ENCODE data around the gene PRKG1. TPM values are rescaled to one million over a fixed set of nuclear protein-coding genes. Genes with fewer than 3 reads are reported as not detected.

The PRKG1 gene
- total RNA-seq, 1 experiment from 2014 or later: 10.4 TPM

DNA sequence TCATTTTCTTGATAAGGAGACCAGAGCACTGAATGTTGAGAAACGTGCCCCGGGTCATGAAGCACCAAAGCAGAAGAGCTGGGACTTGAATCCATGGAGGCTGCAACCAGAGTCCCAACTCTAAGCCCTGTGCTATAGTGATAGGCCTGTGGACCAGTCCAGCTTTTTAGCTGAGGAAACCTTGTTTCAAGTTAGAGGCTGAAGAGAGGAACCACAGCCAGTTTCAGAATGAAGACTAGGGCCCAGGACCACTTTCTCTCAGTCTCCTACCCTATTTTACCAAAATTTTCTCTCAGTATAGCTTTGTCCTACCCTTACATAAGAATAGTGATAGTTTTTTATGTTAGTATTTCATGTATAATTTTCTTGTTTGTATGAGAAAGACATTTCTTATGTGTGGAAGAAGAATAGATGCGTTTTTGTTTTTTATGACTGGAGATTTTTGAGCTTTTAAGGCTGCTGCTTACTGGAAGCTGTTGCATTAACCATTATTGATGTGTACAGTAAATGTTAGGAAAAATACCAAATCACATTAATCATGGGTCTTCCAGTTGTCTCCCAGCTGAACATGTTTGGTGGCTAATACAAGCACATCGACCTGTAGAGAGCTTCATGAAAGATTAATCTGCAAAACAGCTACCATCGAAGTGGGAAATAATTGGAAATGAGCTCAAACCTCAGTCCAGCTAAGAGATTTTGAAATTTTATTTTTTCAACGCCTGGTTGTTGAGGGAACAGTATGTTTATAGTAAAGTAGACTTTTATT is 670.1 kb downstream of the PRKG1 start:
- Histone ChIP-seq H3K18ac (ENCODE audit: insufficient read length, low read depth, low read length) (no peak overlapping the region), H3T11ph (ENCODE audit: low read length) (no peak overlapping the region), H3K4ac (ENCODE audit: low read depth, low read length) (no peak overlapping the region), H2BK12ac (ENCODE audit: insufficient read length, low read depth, low read length) (no peak overlapping the region), H3K79me1 (ENCODE audit: insufficient read depth, low read depth, low read length, poor library complexity, severe bottlenecking) (no peaks in the 10 kb centered on the region), H4K5ac (ENCODE audit: insufficient read length, low read depth, low read length) (no peak overlapping the region), H3K27ac (ENCODE audit: insufficient read length, low read depth, low read length) (no peak overlapping the region), H3K4me2 (ENCODE audit: insufficient read depth, insufficient read length, low read length) (no peak overlapping the region), H2BK5ac (ENCODE audit: insufficient read length, low read length) (no peak overlapping the region), H3K79me2 (ENCODE audit: insufficient read depth, low read length) (no peaks in the 10 kb centered on the region; the same call in 1 of the 2 replicates), H3K56ac (ENCODE audit: insufficient read length, low read depth, low read length) (no peak overlapping the region), H4K91ac (ENCODE audit: insufficient read length, low read depth, low read length) (no peak overlapping the region), H3K23me2 (ENCODE audit: insufficient read length, low read depth, low read length, poor library complexity, severe bottlenecking) (no peaks in the 10 kb centered on the region), H2BK20ac (ENCODE audit: low read depth, low read length, poor library complexity, severe bottlenecking) (no peak overlapping the region), H3K23ac (ENCODE audit: insufficient read length, low read depth, low read length) (no peak overlapping the region), H3K9me3 (ENCODE audit: control insufficient read depth, low read depth, low read length) (no peaks in the 10 kb centered on the region), H2AFZ (ENCODE audit: low read length) (no peak overlapping the region), H3K14ac (ENCODE audit: insufficient read depth, low read length) (no peak overlapping the region), H2AK5ac (ENCODE audit: insufficient read length, low read length) (no peak overlapping the region), H2BK120ac (ENCODE audit: low read depth, low read length, poor library complexity, severe bottlenecking) (no peak overlapping the region), H2BK15ac (ENCODE audit: low read depth, low read length) (no peak overlapping the region), H4K20me1 (ENCODE audit: control insufficient read depth, insufficient read depth, insufficient read length) (no peaks in the 10 kb centered on the region), H3K4me1 (ENCODE audit: insufficient read depth, low read length) (peaks cover 4% of the 10 kb centered on the region; the same call in 1 of the 2 replicates), H4K8ac (replicated peaks; ENCODE audit: insufficient read length, low read depth, low read length) (no peak overlapping the region), H3K9ac (ENCODE audit: extremely low read depth, insufficient read length, low read length) (no peak overlapping the region), H3K27me3 (ENCODE audit: insufficient read depth, low read length) (no peaks in the 10 kb centered on the region)
- H3K27me3 Mint-ChIP-seq (ENCODE audit: low read depth): no peaks in the 10 kb centered on the region
- 100% methylated on average over 1 of the region's 6 CpGs for WGBS (ENCODE audit: extremely low coverage, insufficient read length, low lambda C conversion rate)
- no peaks in the 10 kb centered on the region for H3K9me3 Mint-ChIP-seq
- DNase-seq: no peak
- H3K4me1 Mint-ChIP-seq: peaks cover 6 to 12% of the 10 kb centered on the region in 2 experiments
- H3K27ac Mint-ChIP-seq: no peak overlapping the region
- TF ChIP-seq, protein P1, sequence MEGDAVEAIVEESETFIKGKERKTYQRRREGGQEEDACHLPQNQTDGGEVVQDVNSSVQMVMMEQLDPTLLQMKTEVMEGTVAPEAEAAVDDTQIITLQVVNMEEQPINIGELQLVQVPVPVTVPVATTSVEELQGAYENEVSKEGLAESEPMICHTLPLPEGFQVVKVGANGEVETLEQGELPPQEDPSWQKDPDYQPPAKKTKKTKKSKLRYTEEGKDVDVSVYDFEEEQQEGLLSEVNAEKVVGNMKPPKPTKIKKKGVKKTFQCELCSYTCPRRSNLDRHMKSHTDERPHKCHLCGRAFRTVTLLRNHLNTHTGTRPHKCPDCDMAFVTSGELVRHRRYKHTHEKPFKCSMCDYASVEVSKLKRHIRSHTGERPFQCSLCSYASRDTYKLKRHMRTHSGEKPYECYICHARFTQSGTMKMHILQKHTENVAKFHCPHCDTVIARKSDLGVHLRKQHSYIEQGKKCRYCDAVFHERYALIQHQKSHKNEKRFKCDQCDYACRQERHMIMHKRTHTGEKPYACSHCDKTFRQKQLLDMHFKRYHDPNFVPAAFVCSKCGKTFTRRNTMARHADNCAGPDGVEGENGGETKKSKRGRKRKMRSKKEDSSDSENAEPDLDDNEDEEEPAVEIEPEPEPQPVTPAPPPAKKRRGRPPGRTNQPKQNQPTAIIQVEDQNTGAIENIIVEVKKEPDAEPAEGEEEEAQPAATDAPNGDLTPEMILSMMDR (conservative IDR thresholded peaks at IDR 0.05): no peak
- H3K36me3 Mint-ChIP-seq (ENCODE audit: insufficient read depth in 1 of 3, low read depth in 3 of 3): no peaks in the 10 kb centered on the region
- H3K4me3 Mint-ChIP-seq: no peak overlapping the region

Data from H9 (cell line).